ENCODE results near the gene HS6ST3.

Gene HS6ST3

DNA sequence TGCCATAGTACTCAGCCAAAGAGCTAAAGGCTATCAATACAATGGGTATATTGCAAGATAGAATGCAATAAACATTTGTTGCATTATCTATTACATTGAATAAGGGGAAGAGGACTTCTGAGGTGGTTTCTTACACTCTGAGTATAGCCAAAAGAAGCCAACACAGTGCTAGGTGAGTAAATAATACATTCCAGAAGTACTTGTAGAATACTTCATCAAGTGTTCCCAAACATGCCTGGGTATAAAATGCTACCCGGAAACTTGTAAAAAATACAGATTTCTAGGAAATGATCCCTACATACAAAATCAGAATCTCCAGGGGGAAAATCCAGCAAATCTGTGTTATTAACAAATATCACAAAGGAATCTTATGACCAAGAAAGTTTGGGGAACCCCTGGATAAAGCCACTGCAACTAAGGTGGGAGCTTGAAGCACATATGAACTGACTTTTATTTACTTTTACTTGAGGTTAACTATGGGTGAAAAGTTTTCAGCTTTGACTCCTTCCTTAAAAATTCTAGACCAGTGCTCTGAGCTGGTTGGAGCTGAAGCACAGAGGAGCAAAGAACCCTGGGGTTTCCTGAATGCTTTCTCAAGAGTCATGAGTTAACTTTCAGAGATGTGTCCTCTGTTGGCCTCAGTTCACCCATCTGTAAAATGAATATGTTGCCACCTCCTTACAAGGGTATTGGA, 768.4 kb downstream of the HS6ST3 start:
- H3K4me3 ChIP-seq = no peak overlapping the region
- in situ Hi-C loops (cut with MboI; ENCODE audit: low sequenced_read_pairs) = no loop called here
- DNase-seq (ENCODE audit: low spot score in 2 of 2) = no peak
- H3K36me3 ChIP-seq (replicated peaks) = no peaks in the 10 kb centered on the region
- H3K27me3 ChIP-seq (ENCODE audit: low read depth) = no peaks in the 10 kb centered on the region; the same call in 1 of the 2 replicates
- no peaks in the 10 kb centered on the region for H3K4me1 ChIP-seq
- H3K9me3 ChIP-seq = no peaks in the 10 kb centered on the region

DNA sequence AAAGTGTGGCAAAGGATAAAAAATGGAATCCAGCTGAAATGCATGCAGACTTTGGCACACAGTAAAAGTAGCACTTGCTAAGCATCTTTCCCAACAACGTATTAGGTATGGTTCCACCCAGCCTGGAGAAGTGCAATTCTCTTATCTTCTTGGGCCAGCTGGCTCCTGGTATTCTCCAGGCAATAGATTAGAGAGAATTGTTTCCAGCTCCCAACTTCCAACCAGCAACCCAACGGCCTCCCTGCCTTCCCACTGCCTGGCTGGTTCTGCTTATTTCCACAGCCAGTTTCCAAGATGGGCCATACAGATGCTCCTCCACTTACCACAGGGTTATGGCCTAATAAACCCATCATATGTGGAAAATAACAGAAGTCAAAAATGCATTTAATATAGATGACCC, 771.0 kb downstream of the HS6ST3 start:
- in situ Hi-C loops (cut with MboI; ENCODE audit: low sequenced_read_pairs) = no loop called here

DNA sequence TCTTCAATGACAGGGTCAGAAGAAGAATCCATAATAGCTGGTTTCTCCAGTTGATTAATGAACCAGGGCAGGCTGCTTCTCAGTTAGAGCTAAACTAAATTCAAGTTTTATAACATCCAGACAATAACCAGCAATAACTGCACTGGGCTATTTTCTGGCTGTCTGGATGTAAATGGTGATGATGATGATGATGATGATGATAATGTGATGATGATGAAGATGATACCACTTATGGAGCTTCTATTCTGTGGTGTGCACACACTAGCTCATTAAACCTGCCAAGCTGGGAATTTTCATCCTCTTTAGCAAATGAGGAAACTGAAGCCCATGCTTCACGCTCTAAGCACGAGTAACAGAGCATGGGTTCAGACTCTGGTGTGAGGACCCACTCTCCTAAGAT, 772.2 kb downstream of the HS6ST3 start:
- Histone ChIP-seq H3K4me3 (no peak overlapping the region), H3K27me3 (ENCODE audit: low read depth) (no peaks in the 10 kb centered on the region; the same call in 1 of the 2 replicates), H3K9me3 (no peaks in the 10 kb centered on the region), H3K4me1 (no peaks in the 10 kb centered on the region), H3K36me3 (replicated peaks) (no peaks in the 10 kb centered on the region)
- in situ Hi-C loops (cut with MboI; ENCODE audit: low sequenced_read_pairs) = no loop called here
- no peak for DNase-seq (ENCODE audit: low spot score in 2 of 2)

More for the DNA sequence above, 771.0 kb downstream of the HS6ST3 start:
- no peak for DNase-seq (ENCODE audit: low spot score in 2 of 2)
- no peaks in the 10 kb centered on the region for H3K4me1 ChIP-seq
- no peaks in the 10 kb centered on the region for H3K36me3 ChIP-seq (replicated peaks)
- H3K27me3 ChIP-seq (ENCODE audit: low read depth) = no peaks in the 10 kb centered on the region; the same call in 1 of the 2 replicates
- no peaks in the 10 kb centered on the region for H3K9me3 ChIP-seq
- no peak overlapping the region for H3K4me3 ChIP-seq

DNA sequence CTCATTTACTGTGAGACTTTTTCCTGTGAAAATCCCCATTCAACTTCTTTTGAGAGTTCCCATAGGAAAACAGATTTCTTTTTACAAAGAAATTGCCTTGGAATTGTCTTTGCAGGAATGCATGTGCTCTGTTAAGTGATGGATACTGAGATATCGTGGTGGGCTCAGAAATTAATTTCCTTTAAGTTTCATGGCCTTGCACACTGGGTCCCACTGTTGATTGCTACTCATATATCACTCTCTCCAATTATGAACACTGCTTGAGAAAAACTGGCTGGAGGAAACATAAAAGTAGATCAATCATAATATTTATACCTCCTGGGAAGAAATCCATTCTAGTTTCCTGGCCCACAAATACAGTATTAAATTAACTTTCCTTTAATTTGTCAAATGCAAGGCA, 773.1 kb downstream of the HS6ST3 start:
- no peak for DNase-seq (ENCODE audit: low spot score in 2 of 2)
- in situ Hi-C loops (cut with MboI; ENCODE audit: low sequenced_read_pairs) = no loop called here

DNA sequence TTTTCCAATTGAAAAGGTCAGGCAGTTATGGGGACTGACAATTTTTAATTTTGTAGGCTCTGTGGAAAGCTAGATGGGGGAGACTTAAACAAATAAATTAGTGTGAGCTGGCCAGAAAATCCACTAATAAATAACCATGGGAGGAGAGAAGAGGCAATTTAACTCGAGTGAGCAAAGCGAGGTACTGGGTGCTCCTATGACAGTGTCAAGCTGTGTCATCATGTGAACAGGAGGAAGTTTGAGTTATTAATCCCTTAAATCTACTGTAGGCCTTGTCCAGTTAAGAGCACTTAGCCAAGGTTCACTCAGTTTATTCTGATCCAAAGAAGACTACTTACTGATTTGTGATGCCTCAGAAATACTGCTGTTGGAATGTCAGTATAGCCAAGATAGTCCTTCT, 781.6 kb downstream of the HS6ST3 start:
- Histone ChIP-seq H3K9me3 (no peaks in the 10 kb centered on the region), H3K27me3 (ENCODE audit: low read depth) (peaks cover 3% of the 10 kb centered on the region; the same call in 1 of the 2 replicates), H3K4me1 (no peaks in the 10 kb centered on the region), H3K4me3 (no peak overlapping the region), H3K36me3 (replicated peaks) (no peaks in the 10 kb centered on the region)
- no peak for DNase-seq (ENCODE audit: low spot score in 2 of 2)
- in situ Hi-C loops (cut with MboI; ENCODE audit: low sequenced_read_pairs) = no loop called here

More for the DNA sequence above, 773.1 kb downstream of the HS6ST3 start:
- H3K9me3 ChIP-seq = no peaks in the 10 kb centered on the region
- H3K27me3 ChIP-seq (ENCODE audit: low read depth) = no peaks in the 10 kb centered on the region; the same call in 1 of the 2 replicates
- H3K36me3 ChIP-seq (replicated peaks) = no peaks in the 10 kb centered on the region
- no peak overlapping the region for H3K4me3 ChIP-seq
- H3K4me1 ChIP-seq = no peaks in the 10 kb centered on the region

DNA sequence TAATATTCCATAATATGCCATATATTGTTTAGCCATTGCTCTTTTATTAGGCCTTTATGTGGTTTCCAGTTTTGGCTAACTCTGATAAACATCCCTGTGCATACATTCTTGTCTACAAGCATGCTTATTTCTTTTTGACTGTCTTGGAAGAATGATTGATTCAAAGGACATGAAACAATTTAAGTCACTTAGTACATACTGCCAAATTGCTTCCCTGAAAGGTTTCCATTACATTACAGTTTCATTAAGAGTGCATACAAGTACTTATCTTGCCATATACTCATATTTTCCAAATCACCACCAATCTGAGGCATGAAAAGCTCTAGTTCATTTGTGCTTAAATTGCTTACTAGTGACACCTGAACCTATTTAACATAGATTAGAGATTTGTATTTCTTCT, 790.5 kb downstream of the HS6ST3 start:
- Histone ChIP-seq H3K27me3 (ENCODE audit: low read depth) (peaks cover 4% of the 10 kb centered on the region), H3K36me3 (replicated peaks) (no peaks in the 10 kb centered on the region), H3K4me3 (no peak overlapping the region), H3K9me3 (no peaks in the 10 kb centered on the region), H3K4me1 (no peaks in the 10 kb centered on the region)
- DNase-seq (ENCODE audit: low spot score in 2 of 2) = no peak
- in situ Hi-C loops (cut with MboI; ENCODE audit: low sequenced_read_pairs) = no loop called here

Data from HAP-1 (cell line).